Cardiac fibroblast (primary cell): ENCODE results near the gene NAALADL2.

Experiments used
- DNase-seq, 2 donors: peaks; one replicate each; pipeline versions ENCODE4 v3.0.0 to v3.0.0-alpha.2; 2010; ENCODE audit warnings: low read depth in 2 of 2
- H3K4me3 ChIP-seq, 2 donors: replicated peaks in 1 of 2; 1 replicate in 1 of 2; 2 replicates in 1 of 2; pipeline ENCODE4 v1.5.1; 2011; ENCODE audit warnings: low read depth in 2 of 2, low read length in 2 of 2, mild to moderate bottlenecking in 2 of 2, moderate library complexity in 1 of 2
- TF ChIP-seq, protein P1 (sequence below): IDR thresholded peaks from one replicate; pipeline ENCODE4 v1.5.1; 2011; ENCODE audit warnings: low read depth, mild to moderate bottlenecking, low read length, inconsistent platforms

The NAALADL2 gene

GRCh38 chr3:174957551-174958001 lies 98.4 kb downstream of the NAALADL2 start:
- TF ChIP-seq, protein P1, sequence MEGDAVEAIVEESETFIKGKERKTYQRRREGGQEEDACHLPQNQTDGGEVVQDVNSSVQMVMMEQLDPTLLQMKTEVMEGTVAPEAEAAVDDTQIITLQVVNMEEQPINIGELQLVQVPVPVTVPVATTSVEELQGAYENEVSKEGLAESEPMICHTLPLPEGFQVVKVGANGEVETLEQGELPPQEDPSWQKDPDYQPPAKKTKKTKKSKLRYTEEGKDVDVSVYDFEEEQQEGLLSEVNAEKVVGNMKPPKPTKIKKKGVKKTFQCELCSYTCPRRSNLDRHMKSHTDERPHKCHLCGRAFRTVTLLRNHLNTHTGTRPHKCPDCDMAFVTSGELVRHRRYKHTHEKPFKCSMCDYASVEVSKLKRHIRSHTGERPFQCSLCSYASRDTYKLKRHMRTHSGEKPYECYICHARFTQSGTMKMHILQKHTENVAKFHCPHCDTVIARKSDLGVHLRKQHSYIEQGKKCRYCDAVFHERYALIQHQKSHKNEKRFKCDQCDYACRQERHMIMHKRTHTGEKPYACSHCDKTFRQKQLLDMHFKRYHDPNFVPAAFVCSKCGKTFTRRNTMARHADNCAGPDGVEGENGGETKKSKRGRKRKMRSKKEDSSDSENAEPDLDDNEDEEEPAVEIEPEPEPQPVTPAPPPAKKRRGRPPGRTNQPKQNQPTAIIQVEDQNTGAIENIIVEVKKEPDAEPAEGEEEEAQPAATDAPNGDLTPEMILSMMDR: no peak

DNA sequence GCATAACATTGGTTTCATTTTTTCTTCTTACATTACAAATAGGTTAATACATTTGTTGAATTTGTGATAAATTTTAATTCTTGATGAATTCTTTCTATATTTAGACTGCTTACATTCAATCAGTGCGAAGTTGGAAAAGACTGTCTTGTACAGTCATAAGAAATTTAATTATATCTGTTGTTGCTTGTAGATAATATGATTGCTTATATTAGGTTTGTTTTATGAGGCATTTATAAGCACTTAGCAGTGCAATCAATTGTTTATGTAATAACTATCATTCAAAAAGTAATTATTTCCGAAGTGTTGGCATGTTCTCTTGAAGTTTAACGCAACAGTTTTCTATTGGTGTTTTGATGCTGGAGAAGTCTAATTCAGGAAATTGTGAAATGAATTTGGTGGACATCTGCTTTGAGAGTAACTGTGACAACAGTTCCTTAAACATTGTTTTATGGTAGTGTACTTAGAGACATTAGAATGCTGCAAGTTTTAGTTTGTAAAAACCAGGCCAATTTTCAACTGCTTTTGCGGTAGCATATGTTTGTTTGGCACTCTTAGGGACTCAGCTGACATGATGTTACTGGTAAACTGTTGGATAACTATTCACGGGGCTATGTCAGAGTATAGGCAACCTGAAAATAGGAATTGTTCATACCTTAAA lies 99.7 kb downstream of the NAALADL2 start:
- peak; percentile 27 to 39 for DNase-seq
- TF ChIP-seq, protein P1: no peak
- no peak overlapping the region for H3K4me3 ChIP-seq

More at GRCh38 chr3:174957551-174958001, 98.4 kb downstream of the NAALADL2 start:
- DNase-seq: peak; percentile 37 to 52
- no peak overlapping the region for H3K4me3 ChIP-seq

DNA sequence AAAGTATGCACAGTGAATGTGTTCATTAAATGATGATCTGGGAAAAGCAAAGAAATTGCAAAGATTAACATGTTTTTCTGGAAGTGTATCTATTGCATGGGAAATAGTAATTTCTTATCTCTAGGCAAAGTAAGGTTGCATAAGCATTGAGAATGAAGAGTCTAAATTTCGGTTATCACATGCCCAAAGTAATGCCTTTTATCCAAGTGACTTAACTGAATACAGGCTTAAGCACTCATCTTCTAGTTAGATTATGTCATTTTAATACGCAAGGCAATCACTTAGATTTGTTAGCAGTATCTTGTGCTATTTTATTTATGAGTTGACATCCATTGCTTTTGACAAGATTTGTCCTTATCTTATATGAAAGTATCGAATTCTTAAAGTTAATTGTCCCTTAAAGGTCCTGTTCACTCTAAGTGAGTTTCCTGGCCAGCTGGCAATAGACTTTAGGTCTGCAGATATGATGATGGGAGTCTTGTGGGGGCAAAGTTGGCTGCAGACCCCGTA lies 100.5 kb downstream of the NAALADL2 start:
- TF ChIP-seq, protein P1: no peak
- H3K4me3 ChIP-seq: no peak overlapping the region
- DNase-seq: no peak

DNA sequence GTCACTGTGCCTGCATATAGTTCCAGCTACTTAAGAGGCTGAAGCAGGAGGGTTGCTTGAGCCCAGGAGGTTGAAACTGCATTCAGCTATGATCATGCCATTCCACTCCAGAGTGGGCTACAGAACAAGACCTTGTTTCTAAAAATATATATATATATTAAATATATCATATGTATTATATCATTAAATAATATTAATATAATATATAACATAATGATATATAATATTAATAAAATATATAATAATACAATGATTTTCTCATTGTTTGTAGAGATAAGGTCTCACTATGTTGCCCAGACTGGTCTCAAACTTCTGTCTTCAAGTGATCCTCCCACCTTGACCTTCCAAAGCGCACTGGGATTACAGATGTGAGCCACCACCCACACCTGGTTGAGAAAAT lies 101.8 kb downstream of the NAALADL2 start:
- H3K4me3 ChIP-seq: no peak overlapping the region
- TF ChIP-seq, protein P1: no peak
- no peak for DNase-seq

- no peak overlapping the region for H3K4me3 ChIP-seq
- TF ChIP-seq, protein P1: no peak
- no peak for DNase-seq
Observed at GRCh38 chr3:174973465-174973864, 114.3 kb downstream of the NAALADL2 start.

DNA sequence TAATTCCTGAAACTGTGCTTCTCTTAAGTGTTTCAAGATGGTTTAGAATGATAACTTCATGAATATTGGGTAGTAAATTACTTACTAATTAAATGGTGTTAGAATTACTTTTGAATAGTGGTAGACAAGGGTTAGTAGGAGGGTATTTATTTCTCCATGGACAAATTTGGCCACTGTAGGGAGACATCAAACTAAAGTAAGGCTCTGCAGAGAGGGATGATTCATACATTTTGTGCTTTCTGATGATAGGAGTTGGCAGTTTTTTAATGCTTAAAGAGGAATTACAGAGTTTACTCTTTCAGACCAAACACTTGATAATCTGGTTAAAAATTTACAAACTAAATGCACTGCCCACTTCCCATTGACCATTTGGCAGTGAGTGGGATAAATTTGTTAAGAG lies 127.6 kb downstream of the NAALADL2 start:
- H3K4me3 ChIP-seq: no peak overlapping the region
- peak; percentile 46 to 49 for DNase-seq
- TF ChIP-seq, protein P1: no peak

DNA sequence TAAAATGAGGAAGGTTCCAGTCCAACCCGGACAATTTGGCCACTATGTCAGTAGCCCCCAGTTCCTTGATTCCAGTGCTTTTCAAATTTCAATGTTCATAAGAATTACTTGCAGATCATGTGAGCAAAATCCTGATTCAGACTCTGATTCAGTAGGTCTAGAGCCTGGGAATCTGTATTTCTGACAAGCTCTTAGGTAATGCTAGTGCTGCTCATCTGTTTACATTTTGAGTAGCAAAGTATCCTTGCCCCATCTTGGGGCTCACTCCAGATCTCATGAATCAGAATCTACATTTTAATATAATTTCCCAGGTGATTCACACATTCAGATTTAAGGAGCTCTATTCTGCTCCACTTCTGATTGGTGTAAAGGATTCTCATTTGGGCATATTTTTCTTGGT lies 142.0 kb downstream of the NAALADL2 start:
- no peak overlapping the region for H3K4me3 ChIP-seq
- TF ChIP-seq, protein P1: no peak
- peak in 1 of 2 donors; percentile 49 for DNase-seq
